ENCODE measurements around the gene REEP1.

Gene REEP1

DNA sequence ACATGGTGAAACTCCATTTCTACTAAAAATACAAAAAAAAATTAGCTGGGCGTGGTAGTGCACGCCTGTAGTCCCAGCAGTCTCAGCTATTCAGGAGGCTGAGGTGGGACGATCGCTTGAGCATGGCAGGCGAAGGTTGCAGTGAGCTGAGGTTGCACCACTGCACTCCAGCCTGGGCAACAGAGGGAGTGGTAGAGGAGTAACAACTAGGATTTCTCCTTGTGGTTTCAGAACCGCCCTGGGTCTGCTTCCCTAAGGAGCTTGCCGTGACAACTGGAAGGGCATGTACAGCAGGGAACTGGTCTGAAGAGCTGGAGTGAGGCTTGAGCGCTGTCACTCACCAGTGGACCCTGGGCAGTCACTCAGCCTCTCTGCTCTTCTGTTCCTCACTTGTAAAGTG, 29.1 kb downstream of the REEP1 start:
- DNase-seq (ENCODE audit: low read depth, low spot score), result no peak
- WGBS (ENCODE audit: insufficient coverage, insufficient read length), result no CpG with 5 or more reads among the region's 8 CpGs

DNA sequence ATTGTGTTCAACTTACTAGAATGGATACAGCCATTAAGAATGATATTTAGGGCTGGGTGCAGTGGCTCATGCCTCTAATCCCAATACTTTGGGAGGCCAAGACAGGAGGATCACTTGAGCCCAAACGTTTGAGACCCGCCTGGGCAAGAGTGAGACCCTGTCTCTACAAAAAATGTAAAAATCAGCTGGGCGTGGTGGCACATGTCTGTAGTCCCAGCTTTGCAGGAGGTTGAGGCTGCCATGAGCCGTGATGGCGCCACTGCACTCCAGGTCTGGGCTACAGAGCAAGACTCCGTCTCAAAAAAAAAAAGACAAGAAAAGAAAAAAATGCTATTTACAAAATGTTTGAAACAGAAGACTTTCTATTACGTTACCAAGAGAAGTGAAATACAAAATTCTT, 30.0 kb downstream of the REEP1 start:
- Histone ChIP-seq H3K27me3 (ENCODE audit: control insufficient read depth, insufficient read depth, low read length) (no peaks in the 10 kb centered on the region), H3K27ac (ENCODE audit: low read length) (no peak overlapping the region), H3K4me1 (ENCODE audit: control insufficient read depth, insufficient read depth, low read length) (no peaks in the 10 kb centered on the region), H3K4me3 (ENCODE audit: low read length) (no peak overlapping the region), H3K36me3 (ENCODE audit: control insufficient read depth, insufficient read depth, low read length) (no peaks in the 10 kb centered on the region), H3K9me3 (ENCODE audit: control insufficient read depth, insufficient read depth, low read length) (no peaks in the 10 kb centered on the region)
- no CpG with 5 or more reads among the region's 7 CpGs for WGBS (ENCODE audit: insufficient coverage, insufficient read length)
- DNase-seq (ENCODE audit: low read depth, low spot score), result no peak

More for the DNA sequence above, 29.1 kb downstream of the REEP1 start:
- H3K36me3 ChIP-seq (ENCODE audit: control insufficient read depth, insufficient read depth, low read length), result no peaks in the 10 kb centered on the region
- H3K27me3 ChIP-seq (ENCODE audit: control insufficient read depth, insufficient read depth, low read length), result no peaks in the 10 kb centered on the region
- H3K27ac ChIP-seq (ENCODE audit: low read length), result no peak overlapping the region
- no peaks in the 10 kb centered on the region for H3K4me1 ChIP-seq (ENCODE audit: control insufficient read depth, insufficient read depth, low read length)
- H3K4me3 ChIP-seq (ENCODE audit: low read length), result no peak overlapping the region
- no peaks in the 10 kb centered on the region for H3K9me3 ChIP-seq (ENCODE audit: control insufficient read depth, insufficient read depth, low read length)

DNA sequence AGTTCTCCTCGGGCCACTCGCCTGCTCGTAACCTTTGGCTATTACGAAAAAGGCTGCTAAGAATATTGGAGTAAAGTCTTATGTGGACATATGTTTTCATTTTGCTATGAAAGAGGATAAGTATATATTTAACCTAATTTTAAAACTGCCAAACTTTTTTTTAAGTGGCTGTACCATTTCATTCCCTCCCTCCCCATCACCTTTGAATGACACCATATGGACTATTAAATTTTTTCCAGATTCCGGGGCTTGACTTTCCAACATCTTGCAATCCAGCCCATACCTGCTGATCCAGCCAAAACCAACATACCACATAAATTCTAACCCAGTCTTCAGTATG, 31.5 kb downstream of the REEP1 start:
- DNase-seq (ENCODE audit: low read depth, low spot score), result no peak
- Histone ChIP-seq H3K36me3 (ENCODE audit: control insufficient read depth, insufficient read depth, low read length) (no peaks in the 10 kb centered on the region), H3K9me3 (ENCODE audit: control insufficient read depth, insufficient read depth, low read length) (no peaks in the 10 kb centered on the region), H3K4me3 (ENCODE audit: low read length) (no peak overlapping the region), H3K27me3 (ENCODE audit: control insufficient read depth, insufficient read depth, low read length) (no peaks in the 10 kb centered on the region), H3K4me1 (ENCODE audit: control insufficient read depth, insufficient read depth, low read length) (no peaks in the 10 kb centered on the region; the same call in 1 of the 2 replicates), H3K27ac (ENCODE audit: low read length) (no peak overlapping the region)
- WGBS (ENCODE audit: insufficient coverage, insufficient read length), result no CpG with 5 or more reads among the region's 5 CpGs

DNA sequence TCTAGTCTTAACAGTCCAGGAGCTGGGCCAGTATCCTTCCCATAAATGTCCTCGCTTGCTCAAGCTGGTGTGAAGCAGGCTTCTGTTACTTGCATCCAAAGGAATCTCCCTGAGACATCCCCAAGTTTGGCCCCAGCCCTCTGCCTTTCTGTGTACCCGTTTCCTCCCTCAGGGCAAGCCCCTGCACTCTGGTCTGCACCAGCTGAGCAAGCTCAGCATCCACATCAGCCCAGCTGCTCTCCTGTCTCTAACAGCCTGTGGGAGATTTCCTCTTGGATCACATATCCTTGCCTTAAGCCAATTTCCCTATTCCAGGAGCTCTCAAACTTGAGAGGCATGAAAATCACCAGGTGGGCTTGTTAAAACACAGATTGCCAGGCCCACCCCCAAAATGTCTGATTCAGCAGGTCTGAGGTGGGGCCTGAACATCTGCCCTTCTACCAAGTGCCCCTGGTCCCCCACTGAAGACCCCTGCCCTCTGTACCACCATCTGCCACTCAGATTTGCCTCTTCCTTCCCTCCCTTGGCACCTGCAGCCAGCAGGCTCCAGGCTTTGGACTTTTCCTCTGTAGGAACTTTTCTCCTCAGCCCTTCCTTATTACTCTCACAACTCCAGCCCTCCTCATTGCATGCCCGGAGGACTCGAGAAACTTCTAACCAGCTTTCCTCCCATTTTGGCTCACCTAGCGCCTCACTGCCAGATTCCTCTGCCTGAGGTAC, 32.1 kb downstream of the REEP1 start:
- Histone ChIP-seq H3K4me1 (ENCODE audit: control insufficient read depth, insufficient read depth, low read length) (no peaks in the 10 kb centered on the region; the same call in 1 of the 2 replicates), H3K4me3 (ENCODE audit: low read length) (no peak overlapping the region), H3K27ac (ENCODE audit: low read length) (no peak overlapping the region), H3K9me3 (ENCODE audit: control insufficient read depth, insufficient read depth, low read length) (no peaks in the 10 kb centered on the region), H3K36me3 (ENCODE audit: control insufficient read depth, insufficient read depth, low read length) (no peaks in the 10 kb centered on the region), H3K27me3 (ENCODE audit: control insufficient read depth, insufficient read depth, low read length) (no peaks in the 10 kb centered on the region)
- WGBS (ENCODE audit: insufficient coverage, insufficient read length), result no CpG with 5 or more reads among the region's 5 CpGs
- no peak for DNase-seq (ENCODE audit: low read depth, low spot score)

DNA sequence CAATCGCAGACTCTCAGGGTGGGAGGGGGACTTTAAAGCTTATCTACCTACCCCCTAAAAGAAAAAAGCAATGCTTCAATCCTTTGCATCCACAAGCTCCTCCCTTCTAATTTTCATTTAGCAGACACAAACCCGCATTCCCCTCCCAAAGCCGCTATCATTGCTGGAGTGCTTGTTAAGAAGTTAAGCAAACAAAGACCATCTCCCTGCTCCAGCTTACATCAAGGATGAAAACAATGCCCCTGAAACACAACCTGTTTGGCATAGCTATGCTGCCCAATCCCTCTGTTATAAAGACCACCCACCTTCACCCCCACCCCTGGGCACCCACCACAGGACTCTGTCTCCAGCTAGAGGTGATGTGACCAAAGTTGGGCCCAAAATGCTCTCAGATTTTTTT, 33.0 kb downstream of the REEP1 start:
- no peaks in the 10 kb centered on the region for H3K9me3 ChIP-seq (ENCODE audit: control insufficient read depth, insufficient read depth, low read length)
- H3K4me3 ChIP-seq (ENCODE audit: low read length), result no peak overlapping the region
- no CpG with 5 or more reads among the region's 3 CpGs for WGBS (ENCODE audit: insufficient coverage, insufficient read length)
- H3K4me1 ChIP-seq (ENCODE audit: control insufficient read depth, insufficient read depth, low read length), result no peaks in the 10 kb centered on the region; the same call in 1 of the 2 replicates
- no peaks in the 10 kb centered on the region for H3K36me3 ChIP-seq (ENCODE audit: control insufficient read depth, insufficient read depth, low read length)
- no peak for DNase-seq (ENCODE audit: low read depth, low spot score)
- no peaks in the 10 kb centered on the region for H3K27me3 ChIP-seq (ENCODE audit: control insufficient read depth, insufficient read depth, low read length)
- no peak overlapping the region for H3K27ac ChIP-seq (ENCODE audit: low read length)

DNA sequence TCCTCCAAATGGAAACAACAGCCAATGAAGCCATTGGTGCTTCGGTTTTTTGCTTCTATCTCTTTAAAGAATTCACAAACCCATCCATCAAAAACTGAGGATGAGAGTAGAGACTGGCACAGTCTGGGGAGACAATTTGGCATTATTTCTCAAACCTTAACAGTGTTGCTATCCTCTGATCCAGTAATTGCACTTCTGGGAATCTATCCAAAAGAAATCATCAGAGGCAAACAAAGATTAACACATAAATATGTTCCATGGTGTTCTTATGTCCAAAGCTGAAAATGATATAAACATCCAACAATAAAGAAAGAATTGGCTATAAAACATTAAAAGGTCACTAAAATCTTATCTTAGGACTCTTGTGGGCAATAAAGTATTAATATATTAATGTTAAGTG, 35.1 kb downstream of the REEP1 start:
- Histone ChIP-seq H3K27ac (ENCODE audit: low read length) (no peak overlapping the region), H3K4me3 (ENCODE audit: low read length) (no peak overlapping the region), H3K36me3 (ENCODE audit: control insufficient read depth, insufficient read depth, low read length) (no peaks in the 10 kb centered on the region), H3K4me1 (ENCODE audit: control insufficient read depth, insufficient read depth, low read length) (no peaks in the 10 kb centered on the region; the same call in 1 of the 2 replicates), H3K9me3 (ENCODE audit: control insufficient read depth, insufficient read depth, low read length) (no peaks in the 10 kb centered on the region), H3K27me3 (ENCODE audit: control insufficient read depth, insufficient read depth, low read length) (no peaks in the 10 kb centered on the region)
- DNase-seq (ENCODE audit: low read depth, low spot score), result no peak
- no CpG with 5 or more reads among the region's 1 CpG for WGBS (ENCODE audit: insufficient coverage, insufficient read length)

DNA sequence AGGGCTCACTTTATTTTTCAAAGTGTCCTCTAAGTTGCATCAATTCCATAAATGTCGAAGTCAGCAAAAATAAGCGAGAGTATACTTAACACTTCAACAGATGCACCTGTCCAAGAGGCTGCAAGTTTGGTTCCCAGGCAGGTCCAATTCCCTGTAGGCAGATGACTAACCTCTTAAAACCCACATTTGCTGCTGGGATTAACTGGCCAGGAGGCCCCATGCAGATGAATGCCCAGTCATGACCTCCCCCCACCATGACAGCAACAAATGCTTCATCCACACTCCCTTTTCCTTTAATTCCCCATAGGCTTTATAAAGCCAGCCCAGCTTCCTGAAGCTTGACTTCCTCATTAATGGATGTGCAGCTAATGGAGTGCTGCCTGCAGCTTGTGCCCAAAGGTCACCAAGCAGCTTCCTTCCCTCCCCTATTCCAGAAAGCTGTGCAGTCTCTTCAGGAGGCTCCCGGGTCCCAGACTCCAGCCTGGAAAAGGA, 35.7 kb downstream of the REEP1 start:
- Histone ChIP-seq H3K9me3 (ENCODE audit: control insufficient read depth, insufficient read depth, low read length) (no peaks in the 10 kb centered on the region), H3K4me1 (ENCODE audit: control insufficient read depth, insufficient read depth, low read length) (no peaks in the 10 kb centered on the region; the same call in 1 of the 2 replicates), H3K36me3 (ENCODE audit: control insufficient read depth, insufficient read depth, low read length) (no peaks in the 10 kb centered on the region), H3K4me3 (ENCODE audit: low read length) (no peak overlapping the region), H3K27ac (ENCODE audit: low read length) (no peak overlapping the region), H3K27me3 (ENCODE audit: control insufficient read depth, insufficient read depth, low read length) (no peaks in the 10 kb centered on the region)
- WGBS (ENCODE audit: insufficient coverage, insufficient read length), result no CpG with 5 or more reads among the region's 3 CpGs
- no peak for DNase-seq (ENCODE audit: low read depth, low spot score)

DNA sequence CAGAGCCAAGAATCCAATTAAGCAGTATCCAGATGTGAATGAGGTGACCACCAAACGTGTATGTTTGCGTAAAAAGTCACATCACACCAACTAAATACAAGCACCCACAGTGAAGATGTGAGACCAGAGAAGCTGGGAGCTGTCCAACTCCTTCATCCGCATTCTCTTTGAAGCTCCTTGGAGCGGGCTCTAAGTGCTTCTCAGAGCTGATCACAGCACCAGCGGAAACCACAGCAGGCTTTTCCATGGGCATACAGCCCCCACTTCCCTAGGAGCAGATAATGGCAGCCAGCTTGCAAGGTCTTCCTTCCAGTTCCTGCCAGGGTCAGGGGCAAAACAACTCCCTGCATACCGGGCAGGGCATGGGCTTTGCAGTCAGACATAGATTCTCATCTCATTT, 36.4 kb downstream of the REEP1 start:
- no peaks in the 10 kb centered on the region for H3K9me3 ChIP-seq (ENCODE audit: control insufficient read depth, insufficient read depth, low read length)
- no CpG with 5 or more reads among the region's 6 CpGs for WGBS (ENCODE audit: insufficient coverage, insufficient read length)
- H3K27me3 ChIP-seq (ENCODE audit: control insufficient read depth, insufficient read depth, low read length), result no peaks in the 10 kb centered on the region

DNA sequence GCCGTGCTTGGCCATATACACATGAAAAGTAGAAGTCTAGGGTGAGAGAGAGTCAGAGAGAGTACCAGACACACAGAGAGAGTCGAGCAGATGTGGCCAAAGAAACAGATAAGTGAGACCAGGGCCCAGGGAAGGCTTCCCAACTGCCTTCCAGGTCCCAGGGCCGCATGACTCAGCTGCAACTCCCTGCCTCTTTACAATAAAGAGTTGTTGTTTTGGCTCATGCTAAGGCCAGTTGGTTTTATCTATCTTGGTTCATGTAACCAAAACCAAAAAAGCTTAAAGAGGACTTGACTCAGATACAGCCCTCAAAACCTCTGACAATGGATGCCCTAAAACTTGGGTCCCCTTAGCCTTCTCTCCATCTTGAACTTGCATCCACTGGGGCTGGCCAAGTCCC, 36.9 kb downstream of the REEP1 start:
- no peak for DNase-seq (ENCODE audit: low read depth, low spot score)
- Histone ChIP-seq H3K27me3 (ENCODE audit: control insufficient read depth, insufficient read depth, low read length) (no peaks in the 10 kb centered on the region), H3K27ac (ENCODE audit: low read length) (no peak overlapping the region), H3K4me3 (ENCODE audit: low read length) (no peak overlapping the region), H3K4me1 (ENCODE audit: control insufficient read depth, insufficient read depth, low read length) (no peaks in the 10 kb centered on the region; the same call in 1 of the 2 replicates), H3K9me3 (ENCODE audit: control insufficient read depth, insufficient read depth, low read length) (no peaks in the 10 kb centered on the region), H3K36me3 (ENCODE audit: control insufficient read depth, insufficient read depth, low read length) (no peaks in the 10 kb centered on the region)
- no CpG with 5 or more reads among the region's 3 CpGs for WGBS (ENCODE audit: insufficient coverage, insufficient read length)

More for the DNA sequence above, 36.4 kb downstream of the REEP1 start:
- DNase-seq (ENCODE audit: low read depth, low spot score), result no peak
- Histone ChIP-seq H3K27ac (ENCODE audit: low read length) (no peak overlapping the region), H3K4me3 (ENCODE audit: low read length) (no peak overlapping the region), H3K36me3 (ENCODE audit: control insufficient read depth, insufficient read depth, low read length) (no peaks in the 10 kb centered on the region), H3K4me1 (ENCODE audit: control insufficient read depth, insufficient read depth, low read length) (no peaks in the 10 kb centered on the region; the same call in 1 of the 2 replicates)

DNA sequence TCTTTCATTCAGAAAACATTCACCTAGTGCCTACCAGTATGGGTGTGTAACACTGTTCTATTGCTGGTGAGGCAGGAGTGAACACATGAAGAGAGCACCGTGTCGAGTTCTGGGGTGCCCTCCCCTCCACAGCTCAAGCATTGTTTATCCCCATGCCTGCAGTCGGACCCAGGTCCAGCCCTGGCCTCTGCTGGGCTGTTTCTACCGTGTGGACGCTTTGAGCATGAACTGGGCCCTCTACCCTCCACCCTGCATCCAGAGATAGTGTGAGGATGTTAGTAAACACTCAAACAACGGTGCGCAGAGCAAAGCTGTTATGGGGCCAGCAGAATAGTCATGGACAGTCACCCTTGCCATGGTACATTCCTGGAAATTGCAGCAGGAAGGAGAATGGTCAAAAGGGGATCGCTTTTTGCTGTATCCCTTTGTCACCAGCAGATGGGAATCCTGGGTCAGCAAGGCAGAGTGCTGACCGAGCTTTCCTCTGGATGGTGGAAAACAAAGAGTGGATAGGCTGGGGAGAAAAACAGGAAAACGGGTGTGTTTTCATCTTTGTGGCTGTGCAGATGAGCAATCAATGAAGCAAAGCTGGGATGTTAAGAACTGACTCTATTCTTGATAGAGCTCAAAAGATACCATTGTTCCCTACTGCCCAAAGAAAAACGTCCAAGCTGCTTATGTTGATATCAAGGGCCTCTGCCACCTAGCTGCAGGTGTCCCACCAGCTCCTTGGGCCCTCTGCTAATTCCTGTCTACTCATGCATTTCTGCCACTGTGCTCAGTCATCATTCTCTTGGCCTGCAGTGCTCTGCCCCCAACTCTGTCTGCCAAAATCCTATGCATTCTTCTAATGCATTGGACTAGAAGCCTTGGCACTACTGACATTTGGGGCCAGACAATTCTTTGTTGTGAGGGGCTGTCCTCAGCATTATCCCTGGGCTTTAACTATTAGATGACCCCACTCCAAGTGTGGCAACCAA, 38.7 kb downstream of the REEP1 start:
- WGBS (ENCODE audit: insufficient coverage, insufficient read length), result no CpG with 5 or more reads among the region's 11 CpGs

More for the DNA sequence above, 38.7 kb downstream of the REEP1 start:
- DNase-seq (ENCODE audit: low read depth, low spot score), result peak; percentile 9
- H3K36me3 ChIP-seq (ENCODE audit: control insufficient read depth, insufficient read depth, low read length), result no peaks in the 10 kb centered on the region
- no peak overlapping the region for H3K27ac ChIP-seq (ENCODE audit: low read length)
- no peaks in the 10 kb centered on the region for H3K27me3 ChIP-seq (ENCODE audit: control insufficient read depth, insufficient read depth, low read length)
- H3K9me3 ChIP-seq (ENCODE audit: control insufficient read depth, insufficient read depth, low read length), result no peaks in the 10 kb centered on the region
- H3K4me3 ChIP-seq (ENCODE audit: low read length), result no peak overlapping the region
- H3K4me1 ChIP-seq (ENCODE audit: control insufficient read depth, insufficient read depth, low read length), result no peaks in the 10 kb centered on the region; the same call in 1 of the 2 replicates
